SU-DHL-6 (cell line): ENCODE data around the gene TUBGCP6.

Experiments
- H2AFZ ChIP-seq: fragments of 200-600 bp; sonication (generic); 2 replicates; pipeline ENCODE4 v1.6.1; 2014; ENCODE audit warnings: low read depth, mild to moderate bottlenecking, moderate library complexity, mixed read lengths, antibody characterized with exemption, low read length; ENCODE audit not compliant: severe bottlenecking
- H3F3A ChIP-seq: fragments of 200-600 bp; shearing (Covaris generic); 2 replicates; pipeline ENCODE4 v1.6.0; 2016; ENCODE audit warnings: antibody characterized with exemption, mild to moderate bottlenecking; ENCODE audit not compliant: insufficient read depth
- H3K27ac ChIP-seq: fragments of 200-600 bp; sonication (generic); 2 replicates; pipeline ENCODE4 v1.5.1; 2016; ENCODE audit warnings: low read depth, mild to moderate bottlenecking, low read length, moderate library complexity, mixed read lengths
- H3K27me3 ChIP-seq: fragments of 200-600 bp; sonication (generic), shearing (Covaris generic); 2 replicates; pipeline ENCODE4 v1.6.0; 2014; ENCODE audit warnings: mild to moderate bottlenecking, low read length
- H3K36me3 ChIP-seq: fragments of 200-600 bp; sonication (generic); 2 replicates; pipeline ENCODE4 v1.6.1; 2014; ENCODE audit warnings: mild to moderate bottlenecking, low read length, mixed read lengths
- H3K4me2 ChIP-seq: fragments of 300-600, 200-600 bp; shearing (Covaris generic), sonication (generic); 2 replicates; pipeline ENCODE4 v1.6.0; 2014; ENCODE audit warnings: low read length, low read depth, mild to moderate bottlenecking; ENCODE audit not compliant: poor library complexity, severe bottlenecking
- H3K4me3 ChIP-seq: fragments of 200-600 bp; sonication (generic); 2 replicates; pipeline ENCODE4 v1.5.1; 2014; ENCODE audit warnings: antibody characterized with exemption, low read length, mild to moderate bottlenecking, mixed read lengths; ENCODE audit not compliant: insufficient read depth, poor library complexity, severe bottlenecking
- H3K79me2 ChIP-seq: fragments of 200-600 bp; sonication (generic); 2 replicates; pipeline ENCODE4 v1.6.1; 2014; ENCODE audit warnings: mild to moderate bottlenecking, low read length, moderate library complexity; ENCODE audit not compliant: insufficient read depth
- H3K9ac ChIP-seq: fragments of 200-600 bp; sonication (generic); 2 replicates; pipeline ENCODE4 v1.7.0; 2014; ENCODE audit warnings: mild to moderate bottlenecking, low read length
- H3K9me2 ChIP-seq: fragments of 200-600 bp; sonication (generic); replicated peaks from 2 replicates; pipeline ENCODE4 v1.6.1; 2014; ENCODE audit warnings: low read length; ENCODE audit not compliant: insufficient read depth
- H3K9me3 ChIP-seq: fragments of 200-600 bp; sonication (generic); 2 replicates; pipeline ENCODE4 v1.6.1; 2014; ENCODE audit warnings: low read length, mixed read lengths; ENCODE audit not compliant: insufficient read depth
- H4K20me1 ChIP-seq: fragments of 200-600 bp; sonication (generic); 2 replicates; pipeline ENCODE4 v1.6.1; 2014; ENCODE audit warnings: low read depth, mild to moderate bottlenecking, antibody characterized with exemption, low read length, moderate library complexity, mixed read lengths
- CTCF ChIP-seq: fragments of 200-600 bp; sonication (generic); IDR thresholded peaks from one replicate; pipeline ENCODE4 v1.5.1; 2017; ENCODE audit warnings: antibody characterized with exemption, mild to moderate bottlenecking, low read length, moderate library complexity; ENCODE audit not compliant: insufficient read depth, poor library complexity, severe bottlenecking
- EZH2phosphoT487 ChIP-seq: fragments of 200-600 bp; sonication (generic), shearing (Covaris generic); conservative IDR thresholded peaks from 2 replicates; pipeline ENCODE4 v1.6.1; 2018; ENCODE audit warnings: mild to moderate bottlenecking, antibody characterized with exemption, low read length, moderate library complexity, mixed read lengths

TUBGCP6 gene

GRCh38 chr22:50178471-50178864, 66.4 kb downstream of the TUBGCP6 start:
- H2AFZ ChIP-seq = no peak overlapping the region
- no peaks in the 10 kb centered on the region for H3K9me2 ChIP-seq
- H3K9me3 ChIP-seq = no peaks in the 10 kb centered on the region
- no peaks in the 10 kb centered on the region for H3F3A ChIP-seq
- H3K27me3 ChIP-seq = no peaks in the 10 kb centered on the region
- no peaks in the 10 kb centered on the region for H3K36me3 ChIP-seq
- H3K4me2 ChIP-seq = no peak overlapping the region
- H3K79me2 ChIP-seq = no peaks in the 10 kb centered on the region
- TF ChIP-seq CTCF = no peak
- TF ChIP-seq EZH2phosphoT487 = no peak
- no peaks in the 10 kb centered on the region for H4K20me1 ChIP-seq
- no peak overlapping the region for H3K9ac ChIP-seq
- no peak overlapping the region for H3K27ac ChIP-seq
- no peak overlapping the region for H3K4me3 ChIP-seq

- H4K20me1 ChIP-seq = no peaks in the 10 kb centered on the region
- no peak overlapping the region for H3K27ac ChIP-seq
- no peak overlapping the region for H3K9ac ChIP-seq
- H3K9me3 ChIP-seq = no peaks in the 10 kb centered on the region
- H3K4me3 ChIP-seq = no peak overlapping the region
- H3K9me2 ChIP-seq = no peaks in the 10 kb centered on the region
- H2AFZ ChIP-seq = no peak overlapping the region
- H3K27me3 ChIP-seq = no peaks in the 10 kb centered on the region
- TF ChIP-seq CTCF = no peak
- no peak for TF ChIP-seq EZH2phosphoT487
- no peaks in the 10 kb centered on the region for H3F3A ChIP-seq
- no peaks in the 10 kb centered on the region for H3K79me2 ChIP-seq
- no peak overlapping the region for H3K4me2 ChIP-seq
- H3K36me3 ChIP-seq = no peaks in the 10 kb centered on the region
Measured at GRCh38 chr22:50177537-50178470, 67.0 kb downstream of the TUBGCP6 start.

GRCh38 chr22:50176850-50177536, 67.8 kb downstream of the TUBGCP6 start:
- Histone ChIP-seq H3K4me3 (no peak overlapping the region), H3K9me3 (no peaks in the 10 kb centered on the region), H3K9me2 (no peaks in the 10 kb centered on the region), H3K4me2 (no peak overlapping the region), H3K36me3 (no peaks in the 10 kb centered on the region), H3K9ac (no peak overlapping the region), H3K27me3 (no peaks in the 10 kb centered on the region), H3F3A (no peaks in the 10 kb centered on the region), H2AFZ (no peak overlapping the region), H3K27ac (no peak overlapping the region), H4K20me1 (no peaks in the 10 kb centered on the region), H3K79me2 (no peaks in the 10 kb centered on the region)
- TF ChIP-seq CTCF = no peak
- TF ChIP-seq EZH2phosphoT487 = no peak
